IPS-11a (cell line): ENCODE measurements around the gene FAM199X.
A peak's percentile ranks its signal among the peaks of the same experiment; 100 is the strongest.

Experiments used
- H3K4me3 ChIP-seq: one replicate; pipeline ENCODE4 v1.5.1; 2013; ENCODE audit warnings: low read depth, low read length, control low read depth

The FAM199X gene

GRCh38 chrX:104165894-104166734, at the start of gene FAM199X:
FAM199X (plus strand) TSS chrX:104166453; CDS start chrX:104166786, 333 bp downstream.
- H3K4me3 ChIP-seq, result peak within 1 kb of the TSS; percentile 77

GRCh38 chrX:104117759-104118158, 48.5 kb upstream of the FAM199X start:
- H3K4me3 ChIP-seq, result no peak overlapping the region

- no peak overlapping the region for H3K4me3 ChIP-seq
These were observed 47.5 kb upstream of the FAM199X start for GRCh38 chrX:104118765-104119164.

- H3K4me3 ChIP-seq, result no peak overlapping the region
These were observed 43.4 kb upstream of the FAM199X start for GRCh38 chrX:104122829-104123228.

GRCh38 chrX:104126856-104127255, 39.4 kb upstream of the FAM199X start:
- no peak overlapping the region for H3K4me3 ChIP-seq

- no peak overlapping the region for H3K4me3 ChIP-seq
These were observed 35.4 kb upstream of the FAM199X start for GRCh38 chrX:104130808-104131207.

- H3K4me3 ChIP-seq, result no peak overlapping the region
These were observed 31.5 kb upstream of the FAM199X start for GRCh38 chrX:104134583-104135261.

GRCh38 chrX:104135677-104136076, 30.6 kb upstream of the FAM199X start:
- H3K4me3 ChIP-seq, result no peak overlapping the region

GRCh38 chrX:104136241-104137019, 29.8 kb upstream of the FAM199X start:
- H3K4me3 ChIP-seq, result no peak overlapping the region

- H3K4me3 ChIP-seq, result no peak overlapping the region
These were observed 28.8 kb upstream of the FAM199X start for GRCh38 chrX:104137496-104137895.

- H3K4me3 ChIP-seq, result no peak overlapping the region
These were observed 25.0 kb upstream of the FAM199X start for GRCh38 chrX:104141087-104141760.

GRCh38 chrX:104151037-104151436, 15.2 kb upstream of the FAM199X start:
- H3K4me3 ChIP-seq, result no peak overlapping the region

GRCh38 chrX:104156630-104157529, 9.4 kb upstream of the FAM199X start, which contains the start of gene SLC25A53:
SLC25A53 (minus strand) TSS chrX:104157009; CDS start chrX:104105257, 51,752 bp downstream.
- peak within 1 kb of the TSS; percentile 69 for H3K4me3 ChIP-seq

- peak overlapping the region; percentile 77 for H3K4me3 ChIP-seq
These were observed 633 bp downstream of the FAM199X start for GRCh38 chrX:104166735-104167436.

- H3K4me3 ChIP-seq, result no peak overlapping the region
These were observed 1.9 kb downstream of the FAM199X start for GRCh38 chrX:104168127-104168526.

- H3K4me3 ChIP-seq, result no peak overlapping the region
These were observed 5.9 kb downstream of the FAM199X start for GRCh38 chrX:104172121-104172520.

GRCh38 chrX:104172788-104173187, 6.5 kb downstream of the FAM199X start:
- H3K4me3 ChIP-seq, result no peak overlapping the region

GRCh38 chrX:104173841-104174240, 7.6 kb downstream of the FAM199X start:
- no peak overlapping the region for H3K4me3 ChIP-seq

GRCh38 chrX:104183685-104184084, 17.4 kb downstream of the FAM199X start:
- no peak overlapping the region for H3K4me3 ChIP-seq
